Measurements from ENCODE around the gene SNRPB.

GRCh38 chr20:2421247-2421646 is 49.3 kb downstream of the SNRPB start:
- TF ChIP-seq POLR2A (IDR thresholded peaks at IDR 0.05; ENCODE audit: low read length) (no peak), GATA1 (IDR thresholded peaks at IDR 0.05; ENCODE audit: low read depth, low read length) (no peak)
